ENCODE measurements around the gene ZNF747. TPM values are rescaled to one million over a fixed set of nuclear protein-coding genes. Genes with fewer than 3 reads are reported as not detected.

ZNF747 gene
- total RNA-seq, 4 donors from 2014 or later: 13.6 to 30.7 (median 21.8) TPM

DNA sequence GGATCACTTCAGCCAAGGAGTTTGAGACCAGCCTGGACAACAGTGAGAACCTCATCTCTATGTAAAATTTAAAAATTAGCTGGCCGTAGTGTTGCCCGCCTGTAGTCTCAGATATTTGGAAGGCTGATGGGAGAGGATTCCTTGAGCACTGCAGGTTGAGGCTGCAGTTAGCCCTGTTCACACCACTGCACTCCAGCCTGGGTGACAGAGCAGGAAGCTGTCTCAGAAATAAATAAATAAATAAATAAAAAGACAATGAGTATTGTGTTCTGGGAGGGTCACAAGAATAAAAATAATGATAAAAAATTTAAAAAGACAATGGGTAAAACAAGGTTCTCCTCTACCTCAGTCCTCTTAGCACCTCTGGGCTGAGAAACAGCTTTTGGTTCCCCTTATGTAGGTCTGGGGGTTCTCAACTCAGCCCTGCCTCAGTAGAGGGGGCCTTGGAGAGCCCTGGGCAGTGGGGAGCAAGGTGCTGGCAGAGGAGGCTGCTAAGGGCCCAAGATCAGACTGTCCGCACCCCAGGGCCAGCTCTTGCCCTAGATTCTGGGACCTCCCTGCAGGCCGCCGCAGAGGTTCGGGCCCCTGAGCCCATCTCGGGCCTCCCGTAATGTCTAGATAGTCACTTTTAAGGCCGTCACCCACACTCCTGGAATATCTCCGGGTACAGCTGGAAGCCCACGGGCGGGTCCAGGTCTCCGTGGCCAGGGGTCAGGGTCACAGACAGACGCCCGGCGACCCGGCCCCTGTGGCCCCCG is 20.1 kb upstream of the ZNF747 start:
- intact Hi-C loops (cut with DNase I): no loop called here
- no peak for DNase-seq
- TF ChIP-seq, protein P1, sequence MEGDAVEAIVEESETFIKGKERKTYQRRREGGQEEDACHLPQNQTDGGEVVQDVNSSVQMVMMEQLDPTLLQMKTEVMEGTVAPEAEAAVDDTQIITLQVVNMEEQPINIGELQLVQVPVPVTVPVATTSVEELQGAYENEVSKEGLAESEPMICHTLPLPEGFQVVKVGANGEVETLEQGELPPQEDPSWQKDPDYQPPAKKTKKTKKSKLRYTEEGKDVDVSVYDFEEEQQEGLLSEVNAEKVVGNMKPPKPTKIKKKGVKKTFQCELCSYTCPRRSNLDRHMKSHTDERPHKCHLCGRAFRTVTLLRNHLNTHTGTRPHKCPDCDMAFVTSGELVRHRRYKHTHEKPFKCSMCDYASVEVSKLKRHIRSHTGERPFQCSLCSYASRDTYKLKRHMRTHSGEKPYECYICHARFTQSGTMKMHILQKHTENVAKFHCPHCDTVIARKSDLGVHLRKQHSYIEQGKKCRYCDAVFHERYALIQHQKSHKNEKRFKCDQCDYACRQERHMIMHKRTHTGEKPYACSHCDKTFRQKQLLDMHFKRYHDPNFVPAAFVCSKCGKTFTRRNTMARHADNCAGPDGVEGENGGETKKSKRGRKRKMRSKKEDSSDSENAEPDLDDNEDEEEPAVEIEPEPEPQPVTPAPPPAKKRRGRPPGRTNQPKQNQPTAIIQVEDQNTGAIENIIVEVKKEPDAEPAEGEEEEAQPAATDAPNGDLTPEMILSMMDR (IDR thresholded peaks at IDR 0.05): no peak
- TF ChIP-seq POLR2A (IDR thresholded peaks at IDR 0.05): no peak
- no peaks in the 10 kb centered on the region for H3K27me3 ChIP-seq
- no peak overlapping the region for H3K4me3 ChIP-seq (replicated peaks in 1 of 3)
- 96 to 99% methylated on average over 3 to 9 of the region's 18 CpGs for WGBS, 2 donors
- H3K9me3 ChIP-seq: no peaks in the 10 kb centered on the region
- peaks cover 11% of the 10 kb centered on the region in 2 donors for H3K36me3 ChIP-seq
- H3K27ac ChIP-seq: no peak overlapping the region
- peaks cover 6 to 13% of the 10 kb centered on the region in 2 donors for H3K4me1 ChIP-seq

DNA sequence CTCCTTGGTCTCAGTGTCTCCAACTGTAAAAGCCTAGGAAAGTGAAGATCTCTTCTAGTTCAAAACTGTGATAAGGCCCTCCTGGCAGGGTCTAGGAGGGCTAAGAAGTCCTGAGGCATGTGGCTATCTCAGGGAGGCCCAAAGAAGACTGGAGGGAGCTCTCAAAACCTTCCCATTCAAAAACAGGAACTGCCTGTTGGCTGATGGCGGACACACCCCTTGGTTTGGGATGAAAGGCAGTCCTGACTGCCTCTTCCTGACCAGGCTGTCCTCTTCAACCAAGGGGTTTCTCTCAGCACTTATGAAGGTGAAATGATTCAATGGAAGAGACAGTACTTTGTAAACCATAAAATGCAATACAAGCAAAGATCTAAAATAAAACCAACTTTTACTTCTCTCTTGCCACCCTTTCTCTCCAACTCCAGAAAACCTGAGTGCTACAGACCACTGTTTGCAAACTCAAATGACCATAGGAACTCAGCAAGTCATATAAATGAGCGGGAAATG is 18.8 kb upstream of the ZNF747 start:
- H3K36me3 ChIP-seq: peaks cover 11% of the 10 kb centered on the region in 2 donors
- H3K4me3 ChIP-seq (replicated peaks in 1 of 3): no peak overlapping the region
- no peaks in the 10 kb centered on the region for H3K27me3 ChIP-seq
- H3K9me3 ChIP-seq: no peaks in the 10 kb centered on the region
- TF ChIP-seq POLR2A (IDR thresholded peaks at IDR 0.05): no peak
- TF ChIP-seq, protein P1 (IDR thresholded peaks at IDR 0.05): no peak
- no peak for DNase-seq
- 89 to 94% methylated on average over 2 of the region's 2 CpGs for WGBS, 2 donors
- no peak overlapping the region for H3K27ac ChIP-seq
- intact Hi-C loops (cut with DNase I): no loop called here
- peaks cover 6 to 10% of the 10 kb centered on the region in 2 donors for H3K4me1 ChIP-seq

DNA sequence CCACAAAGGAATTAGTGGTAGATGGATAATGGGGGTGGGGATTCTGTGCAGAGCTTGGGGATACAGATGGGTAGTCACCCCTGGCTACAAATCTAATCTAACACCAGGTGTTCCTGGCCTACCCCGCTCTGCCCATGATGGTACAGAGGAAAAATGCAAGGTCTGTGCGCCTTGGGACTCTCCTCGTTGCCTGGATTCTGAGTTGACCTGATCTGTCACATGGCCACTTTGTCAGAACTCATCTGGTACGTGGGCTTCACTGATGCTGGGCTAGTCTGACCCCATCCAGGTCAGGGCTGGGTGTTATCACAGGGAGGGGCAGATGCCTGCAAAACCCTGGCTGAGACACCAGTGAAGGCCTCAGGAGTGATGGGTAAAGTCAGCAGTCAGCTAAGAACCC is 18.3 kb upstream of the ZNF747 start:
- Histone ChIP-seq H3K27me3 (no peaks in the 10 kb centered on the region), H3K4me1 (peaks cover 6 to 10% of the 10 kb centered on the region in 2 donors), H3K27ac (no peak overlapping the region), H3K9me3 (no peaks in the 10 kb centered on the region), H3K36me3 (peaks cover 11% of the 10 kb centered on the region in 2 donors), H3K4me3 (replicated peaks in 1 of 3) (no peak overlapping the region)
- 84 to 100% methylated on average over 4 of the region's 4 CpGs for WGBS, 2 donors
- no peak for TF ChIP-seq POLR2A (IDR thresholded peaks at IDR 0.05)
- TF ChIP-seq, protein P1 (IDR thresholded peaks at IDR 0.05): no peak
- intact Hi-C loops (cut with DNase I): no loop called here
- no peak for DNase-seq

DNA sequence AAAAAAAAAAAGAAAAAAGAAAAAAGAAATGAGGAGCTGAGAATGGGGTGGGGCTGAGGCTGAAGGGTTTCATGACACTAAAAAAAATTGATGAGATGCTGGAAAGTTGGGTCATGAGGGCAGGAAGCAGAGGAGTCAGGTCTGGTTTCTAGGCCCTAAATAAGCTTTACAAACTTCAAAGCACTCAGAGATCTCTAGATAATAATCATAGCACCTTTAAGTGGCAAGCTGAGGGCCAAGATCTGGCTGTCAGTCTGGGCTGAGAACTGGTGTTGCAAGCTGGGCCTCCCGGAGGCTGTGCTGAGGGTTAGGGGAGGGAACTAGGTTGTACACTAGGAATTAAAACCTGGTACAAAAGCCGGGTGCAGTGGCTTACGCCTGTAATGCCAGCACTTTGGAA is 17.1 kb upstream of the ZNF747 start:
- Histone ChIP-seq H3K4me3 (replicated peaks in 1 of 3) (no peak overlapping the region), H3K27ac (no peak overlapping the region), H3K4me1 (peaks cover 0 to 2% of the 10 kb centered on the region in 2 donors), H3K9me3 (no peaks in the 10 kb centered on the region), H3K27me3 (no peaks in the 10 kb centered on the region), H3K36me3 (peaks cover 11% of the 10 kb centered on the region in 2 donors)
- 58 to 67% methylated on average over 3 of the region's 3 CpGs for WGBS, 2 donors
- TF ChIP-seq POLR2A (IDR thresholded peaks at IDR 0.05): no peak
- TF ChIP-seq, protein P1 (IDR thresholded peaks at IDR 0.05): no peak
- DNase-seq: no peak
- intact Hi-C loops (cut with DNase I): no loop called here
